GM23338 (cell line): ENCODE data around the gene KCNIP1. TPM values are rescaled to one million over a fixed set of nuclear protein-coding genes. Genes with fewer than 3 reads are reported as not detected.

ENCODE experiments used
- ATAC-seq: fragments of 200-7000 bp; cut with Tn5 transposase; 3 replicates; pipeline ENCODE4 v1.9.1; 2020
- DNase-seq: peaks from one replicate; pipeline ENCODE4 v3.0.0-alpha.2; 2015; ENCODE audit warnings: low spot score
- H2AFZ ChIP-seq: fragments of 200-600 bp; sonication (generic); 2 replicates; pipeline ENCODE4 v1.8.0; 2016; ENCODE audit warnings: antibody characterized with exemption, mild to moderate bottlenecking, moderate library complexity
- H3F3A ChIP-seq: fragments of 200-600 bp; sonication (generic); replicated peaks from 2 replicates; pipeline ENCODE4 v1.8.0; 2017; ENCODE audit warnings: antibody characterized with exemption, mixed run types, low read depth
- H3K27ac ChIP-seq: fragments of 200-600 bp; sonication (generic); 2 replicates; pipeline ENCODE4 v1.6.1; 2016; ENCODE audit warnings: low read depth
- H3K27me3 ChIP-seq: fragments of 200-600 bp; sonication (generic); 2 replicates; pipeline ENCODE4 v1.8.0; 2016; ENCODE audit warnings: mild to moderate bottlenecking, mixed run types, moderate library complexity; ENCODE audit not compliant: insufficient read depth
- H3K36me3 ChIP-seq: fragments of 200-600 bp; sonication (generic); 2 replicates; pipeline ENCODE4 v1.8.0; 2016; ENCODE audit warnings: mild to moderate bottlenecking; ENCODE audit not compliant: insufficient read depth
- H3K4me1 ChIP-seq: fragments of 200-600 bp; sonication (generic); 2 replicates; pipeline ENCODE4 v1.8.0; 2016; ENCODE audit warnings: mild to moderate bottlenecking, moderate library complexity; ENCODE audit not compliant: insufficient read depth
- H3K4me2 ChIP-seq: fragments of 200-600 bp; sonication (generic); 2 replicates; pipeline ENCODE4 v1.7.1; 2017; ENCODE audit warnings: mixed run types
- H3K4me3 ChIP-seq: fragments of 200-600 bp; sonication (generic); 2 replicates; pipeline ENCODE4 v1.6.1; 2016; ENCODE audit warnings: mixed run types
- H3K79me2 ChIP-seq: fragments of 200-600 bp; sonication (generic); replicated peaks from 2 replicates; pipeline ENCODE4 v1.8.0; 2017; ENCODE audit warnings: mild to moderate bottlenecking; ENCODE audit not compliant: insufficient read depth
- H3K9me2 ChIP-seq: fragments of 200-600 bp; sonication (generic); 2 replicates; pipeline ENCODE4 v1.8.0; 2017; ENCODE audit not compliant: insufficient read depth
- H4K20me1 ChIP-seq: fragments of 200-600 bp; sonication (generic); replicated peaks from 2 replicates; pipeline ENCODE4 v1.8.0; 2017; ENCODE audit warnings: mild to moderate bottlenecking; ENCODE audit not compliant: insufficient read depth
- H3K27ac Mint-ChIP-seq: 2 replicates; pipeline ENCODE4 v1.8.0; 2020; ENCODE audit warnings: inconsistent platforms, mild to moderate bottlenecking, moderate library complexity, mixed read lengths
- H3K27me3 Mint-ChIP-seq: 3 replicates; pipeline ENCODE4 v1.8.0; 2022; ENCODE audit warnings: low read depth, mild to moderate bottlenecking, moderate library complexity, mixed read lengths, inconsistent platforms; ENCODE audit not compliant: insufficient read depth, poor library complexity
- H3K36me3 Mint-ChIP-seq: 3 replicates; pipeline ENCODE4 v1.8.0; 2021; ENCODE audit warnings: low read depth, mild to moderate bottlenecking, inconsistent platforms, moderate library complexity, mixed read lengths
- H3K4me1 Mint-ChIP-seq: 3 replicates; pipeline ENCODE4 v1.8.0; 2020; ENCODE audit warnings: mild to moderate bottlenecking, inconsistent platforms, mixed read lengths
- H3K4me3 Mint-ChIP-seq: 3 replicates; pipeline ENCODE4 v1.8.0; 2021; ENCODE audit warnings: moderate library complexity, mild to moderate bottlenecking, inconsistent platforms, mixed read lengths
- H3K9me3 Mint-ChIP-seq: 3 replicates; pipeline ENCODE4 v1.8.0; 2020; ENCODE audit warnings: moderate library complexity, mild to moderate bottlenecking, inconsistent platforms, mixed read lengths
- EZH2 ChIP-seq: fragments of 200-600 bp; sonication (generic); IDR thresholded peaks from one replicate; pipeline ENCODE4 v1.8.0; 2017; ENCODE audit warnings: antibody characterized with exemption, mild to moderate bottlenecking, low read depth; ENCODE audit not compliant: unreplicated experiment
- EZH2phosphoT487 ChIP-seq: fragments of 200-600 bp; sonication (generic); IDR thresholded peaks from one replicate; pipeline ENCODE4 v1.8.1; 2018; ENCODE audit warnings: antibody characterized with exemption; ENCODE audit not compliant: unreplicated experiment
- JUNB ChIP-seq: IDR thresholded peaks from one replicate; pipeline ENCODE4 v1.6.1; 2016; ENCODE audit warnings: antibody characterized with exemption; ENCODE audit not compliant: unreplicated experiment
- polyA plus RNA-seq: library from polyadenylated mRNA; unstranded; fragments of >200 nt; fragmentation: Nextera tagmentation; extraction: Ambion mirVana; gene quantifications from 2 replicates; pipeline ENCODE4 v1.2.1, GENCODE V29; 2016
- total RNA-seq: library from RNA; depleted of rRNA; stranded (reverse); fragments of >200 nt; shearing (Covaris generic); gene quantifications from 2 replicates; pipeline ENCODE4 v1.2.3, GENCODE V29; 2014
- TF ChIP-seq, protein P1 (sequence below): fragments of 250-450 bp; sonication (Bioruptor Pico); IDR thresholded peaks from 2 replicates; pipeline ENCODE4 v1.5.0; 2020; ENCODE audit warnings: mild to moderate bottlenecking, moderate library complexity
- TF ChIP-seq, protein P2 (sequence below): IDR thresholded peaks from 2 replicates; pipeline ENCODE4 v1.6.1; 2016; ENCODE audit warnings: antibody characterized with exemption

Gene KCNIP1
- total and polyA plus RNA-seq, 2 experiments from 2014 or later, result 0.31 to 0.87 TPM

DNA sequence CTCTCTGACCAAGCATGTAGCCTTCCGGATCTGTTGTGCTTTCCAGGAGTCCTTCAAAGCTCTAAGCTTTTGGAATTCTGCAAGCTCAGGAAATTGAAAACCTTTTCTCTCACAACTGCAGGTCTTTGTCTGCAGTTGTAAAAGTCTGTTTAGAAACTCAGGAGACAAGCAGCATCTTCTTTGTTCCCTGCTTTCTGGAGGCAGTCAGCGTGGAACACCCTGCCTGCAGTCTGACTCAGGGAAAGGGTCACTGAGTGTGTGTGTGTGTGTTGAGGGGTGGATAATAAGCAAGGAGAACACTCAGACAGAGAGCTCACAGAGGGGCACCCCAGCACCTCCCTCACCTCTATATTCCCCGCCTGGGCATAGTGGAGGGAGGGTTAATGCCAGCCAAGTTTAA is 29.1 kb downstream of the KCNIP1 start (continued):
- TF ChIP-seq, protein P1, sequence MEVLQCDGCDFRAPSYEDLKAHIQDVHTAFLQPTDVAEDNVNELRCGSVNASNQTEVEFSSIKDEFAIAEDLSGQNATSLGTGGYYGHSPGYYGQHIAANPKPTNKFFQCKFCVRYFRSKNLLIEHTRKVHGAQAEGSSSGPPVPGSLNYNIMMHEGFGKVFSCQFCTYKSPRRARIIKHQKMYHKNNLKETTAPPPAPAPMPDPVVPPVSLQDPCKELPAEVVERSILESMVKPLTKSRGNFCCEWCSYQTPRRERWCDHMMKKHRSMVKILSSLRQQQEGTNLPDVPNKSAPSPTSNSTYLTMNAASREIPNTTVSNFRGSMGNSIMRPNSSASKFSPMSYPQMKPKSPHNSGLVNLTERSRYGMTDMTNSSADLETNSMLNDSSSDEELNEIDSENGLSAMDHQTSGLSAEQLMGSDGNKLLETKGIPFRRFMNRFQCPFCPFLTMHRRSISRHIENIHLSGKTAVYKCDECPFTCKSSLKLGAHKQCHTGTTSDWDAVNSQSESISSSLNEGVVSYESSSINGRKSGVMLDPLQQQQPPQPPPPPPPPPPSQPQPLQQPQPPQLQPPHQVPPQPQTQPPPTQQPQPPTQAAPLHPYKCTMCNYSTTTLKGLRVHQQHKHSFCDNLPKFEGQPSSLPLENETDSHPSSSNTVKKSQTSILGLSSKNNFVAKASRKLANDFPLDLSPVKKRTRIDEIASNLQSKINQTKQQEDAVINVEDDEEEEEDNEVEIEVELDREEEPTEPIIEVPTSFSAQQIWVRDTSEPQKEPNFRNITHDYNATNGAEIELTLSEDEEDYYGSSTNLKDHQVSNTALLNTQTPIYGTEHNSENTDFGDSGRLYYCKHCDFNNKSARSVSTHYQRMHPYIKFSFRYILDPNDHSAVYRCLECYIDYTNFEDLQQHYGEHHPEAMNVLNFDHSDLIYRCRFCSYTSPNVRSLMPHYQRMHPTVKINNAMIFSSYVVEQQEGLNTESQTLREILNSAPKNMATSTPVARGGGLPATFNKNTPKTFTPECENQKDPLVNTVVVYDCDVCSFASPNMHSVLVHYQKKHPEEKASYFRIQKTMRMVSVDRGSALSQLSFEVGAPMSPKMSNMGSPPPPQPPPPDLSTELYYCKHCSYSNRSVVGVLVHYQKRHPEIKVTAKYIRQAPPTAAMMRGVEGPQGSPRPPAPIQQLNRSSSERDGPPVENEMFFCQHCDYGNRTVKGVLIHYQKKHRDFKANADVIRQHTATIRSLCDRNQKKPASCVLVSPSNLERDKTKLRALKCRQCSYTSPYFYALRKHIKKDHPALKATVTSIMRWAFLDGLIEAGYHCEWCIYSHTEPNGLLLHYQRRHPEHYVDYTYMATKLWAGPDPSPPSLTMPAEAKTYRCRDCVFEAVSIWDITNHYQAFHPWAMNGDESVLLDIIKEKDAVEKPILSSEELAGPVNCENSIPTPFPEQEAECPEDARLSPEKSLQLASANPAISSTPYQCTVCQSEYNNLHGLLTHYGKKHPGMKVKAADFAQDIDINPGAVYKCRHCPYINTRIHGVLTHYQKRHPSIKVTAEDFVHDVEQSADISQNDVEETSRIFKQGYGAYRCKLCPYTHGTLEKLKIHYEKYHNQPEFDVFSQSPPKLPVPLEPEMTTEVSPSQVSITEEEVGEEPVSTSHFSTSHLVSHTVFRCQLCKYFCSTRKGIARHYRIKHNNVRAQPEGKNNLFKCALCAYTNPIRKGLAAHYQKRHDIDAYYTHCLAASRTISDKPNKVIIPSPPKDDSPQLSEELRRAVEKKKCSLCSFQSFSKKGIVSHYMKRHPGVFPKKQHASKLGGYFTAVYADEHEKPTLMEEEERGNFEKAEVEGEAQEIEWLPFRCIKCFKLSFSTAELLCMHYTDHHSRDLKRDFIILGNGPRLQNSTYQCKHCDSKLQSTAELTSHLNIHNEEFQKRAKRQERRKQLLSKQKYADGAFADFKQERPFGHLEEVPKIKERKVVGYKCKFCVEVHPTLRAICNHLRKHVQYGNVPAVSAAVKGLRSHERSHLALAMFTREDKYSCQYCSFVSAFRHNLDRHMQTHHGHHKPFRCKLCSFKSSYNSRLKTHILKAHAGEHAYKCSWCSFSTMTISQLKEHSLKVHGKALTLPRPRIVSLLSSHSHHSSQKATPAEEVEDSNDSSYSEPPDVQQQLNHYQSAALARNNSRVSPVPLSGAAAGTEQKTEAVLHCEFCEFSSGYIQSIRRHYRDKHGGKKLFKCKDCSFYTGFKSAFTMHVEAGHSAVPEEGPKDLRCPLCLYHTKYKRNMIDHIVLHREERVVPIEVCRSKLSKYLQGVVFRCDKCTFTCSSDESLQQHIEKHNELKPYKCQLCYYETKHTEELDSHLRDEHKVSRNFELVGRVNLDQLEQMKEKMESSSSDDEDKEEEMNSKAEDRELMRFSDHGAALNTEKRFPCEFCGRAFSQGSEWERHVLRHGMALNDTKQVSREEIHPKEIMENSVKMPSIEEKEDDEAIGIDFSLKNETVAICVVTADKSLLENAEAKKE (CRISPR knock-in tag), result no peak
- no peak for TF ChIP-seq EZH2phosphoT487
- TF ChIP-seq JUNB, result no peak
- TF ChIP-seq EZH2, result no peak

DNA sequence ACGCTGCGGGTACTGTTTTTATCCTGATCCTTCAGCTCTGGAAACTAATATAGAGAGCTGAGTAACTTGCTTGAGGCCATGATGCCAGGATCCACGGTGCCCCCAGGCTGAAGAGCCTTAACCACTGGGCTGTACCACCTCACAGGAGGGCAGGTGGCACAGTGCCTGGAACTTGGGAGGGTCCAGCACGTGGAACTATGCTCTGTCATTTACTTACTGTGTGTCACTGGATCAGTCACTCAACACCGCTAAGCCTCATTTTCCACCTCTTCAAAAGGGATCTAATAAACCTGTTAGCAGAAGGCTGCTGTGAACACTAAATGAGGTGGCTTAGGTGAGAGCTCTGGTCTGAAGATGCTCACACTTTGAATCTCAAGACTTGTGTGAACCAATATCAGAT is 29.6 kb downstream of the KCNIP1 start:
- Mint-ChIP-seq H3K36me3 (no peaks in the 10 kb centered on the region), H3K4me1 (peaks cover 25% of the 10 kb centered on the region), H3K9me3 (no peaks in the 10 kb centered on the region), H3K27ac (no peak overlapping the region), H3K27me3 (no peaks in the 10 kb centered on the region), H3K4me3 (no peak overlapping the region)
- H3K9me2 ChIP-seq, result no peaks in the 10 kb centered on the region
- TF ChIP-seq, protein P2, sequence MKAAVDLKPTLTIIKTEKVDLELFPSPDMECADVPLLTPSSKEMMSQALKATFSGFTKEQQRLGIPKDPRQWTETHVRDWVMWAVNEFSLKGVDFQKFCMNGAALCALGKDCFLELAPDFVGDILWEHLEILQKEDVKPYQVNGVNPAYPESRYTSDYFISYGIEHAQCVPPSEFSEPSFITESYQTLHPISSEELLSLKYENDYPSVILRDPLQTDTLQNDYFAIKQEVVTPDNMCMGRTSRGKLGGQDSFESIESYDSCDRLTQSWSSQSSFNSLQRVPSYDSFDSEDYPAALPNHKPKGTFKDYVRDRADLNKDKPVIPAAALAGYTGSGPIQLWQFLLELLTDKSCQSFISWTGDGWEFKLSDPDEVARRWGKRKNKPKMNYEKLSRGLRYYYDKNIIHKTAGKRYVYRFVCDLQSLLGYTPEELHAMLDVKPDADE, result no peak
- no peak overlapping the region for H3K27ac ChIP-seq
- H2AFZ ChIP-seq, result no peak overlapping the region
- H3F3A ChIP-seq, result no peaks in the 10 kb centered on the region
- no peak overlapping the region for H3K4me3 ChIP-seq
- H3K4me1 ChIP-seq, result peaks cover 3% of the 10 kb centered on the region
- no peaks in the 10 kb centered on the region for H3K36me3 ChIP-seq
- DNase-seq (no peak), ATAC-seq (no peak)
- no peaks in the 10 kb centered on the region; the same call in 1 of the 2 replicates for H4K20me1 ChIP-seq
- no peaks in the 10 kb centered on the region for H3K79me2 ChIP-seq
- H3K4me2 ChIP-seq, result no peak overlapping the region
- H3K27me3 ChIP-seq, result no peaks in the 10 kb centered on the region
